CD4-positive, alpha-beta T cell (primary cell): ENCODE results near the gene FIBIN. TPM values are rescaled to one million over a fixed set of nuclear protein-coding genes. Genes with fewer than 3 reads are reported as not detected.

Experiments
- ATAC-seq: fragments of 200-7000 bp; cut with Tn5 transposase; one replicate; pipeline ENCODE4 v1.10.0; 2022; ENCODE audit warnings: mild to moderate bottlenecking; ENCODE audit not compliant: poor library complexity
- CTCF ChIA-PET: fragments of 350-600 bp; sonication (Branson Sonifier 250); formaldehyde crosslinking; loops from one replicate; lab custom pipeline; 2021; ENCODE audit warnings: antibody characterized with exemption, inconsistent platforms; lab: Charles Lee
- POLR2A ChIA-PET: fragments of 350-600 bp; sonication (Branson Sonifier 250); formaldehyde crosslinking; loops from one replicate; lab custom pipeline; 2021; ENCODE audit warnings: antibody characterized with exemption, inconsistent platforms; lab: Charles Lee
- DNase-seq, 14 experiments: peaks; one replicate each; pipeline ENCODE4 v3.0.0-alpha.2; 2013 to 2020; ENCODE audit warnings: mixed read lengths in 2 of 14
- H3K27ac ChIP-seq, 2 donors: one replicate each; pipeline versions ENCODE4 v1.5.1 to v1.7.0; 2013; ENCODE audit warnings: low read length in 2 of 2, low read depth in 1 of 2, mild to moderate bottlenecking in 1 of 2
- H3K27me3 ChIP-seq, 2 experiments: 1 replicate in 1 of 2; 2 replicates in 1 of 2; pipeline versions ENCODE4 v1.6.1 to v1.7.0; 2013; ENCODE audit warnings: low read length in 2 of 2, control low read depth in 1 of 2, mild to moderate bottlenecking in 1 of 2, moderate library complexity in 1 of 2; ENCODE audit not compliant: insufficient read depth in 2 of 2, control insufficient read depth in 1 of 2
- H3K36me3 ChIP-seq: one replicate; pipeline ENCODE4 v1.6.1; 2013; ENCODE audit warnings: low read length, control low read depth; ENCODE audit not compliant: insufficient read depth
- H3K4me1 ChIP-seq: one replicate; pipeline ENCODE4 v1.6.1; 2013; ENCODE audit warnings: low read length, control low read depth; ENCODE audit not compliant: insufficient read depth
- H3K4me3 ChIP-seq: one replicate; pipeline ENCODE4 v1.5.1; 2013; ENCODE audit warnings: mild to moderate bottlenecking, low read length, moderate library complexity
- H3K9me3 ChIP-seq, 2 experiments: 1 replicate in 1 of 2; 2 replicates in 1 of 2; pipeline versions ENCODE4 v1.6.1 to v1.7.0; 2013; ENCODE audit warnings: low read length in 2 of 2, mild to moderate bottlenecking in 2 of 2, control low read depth in 1 of 2, moderate library complexity in 1 of 2; ENCODE audit not compliant: control insufficient read depth in 1 of 2, insufficient read depth in 1 of 2
- H3K27ac Mint-ChIP-seq: one replicate; pipeline ENCODE4 v1.8.0; 2020; ENCODE audit warnings: mixed read lengths
- H3K27me3 Mint-ChIP-seq: one replicate; pipeline ENCODE4 v1.8.0; 2021; ENCODE audit warnings: mixed read lengths
- H3K36me3 Mint-ChIP-seq: one replicate; pipeline ENCODE4 v1.8.0; 2021; ENCODE audit warnings: low read depth, mixed read lengths
- H3K4me1 Mint-ChIP-seq: one replicate; pipeline ENCODE4 v1.8.0; 2021; ENCODE audit warnings: low read depth, mixed read lengths
- H3K4me3 Mint-ChIP-seq: one replicate; pipeline ENCODE4 v1.8.0; 2020; ENCODE audit warnings: mild to moderate bottlenecking, mixed read lengths
- H3K9me3 Mint-ChIP-seq: one replicate; pipeline ENCODE4 v1.8.0; 2020; ENCODE audit warnings: mixed read lengths
- CTCF ChIP-seq: fragments of 200-600 bp; IDR thresholded peaks from one replicate; pipeline ENCODE4 v1.8.0; 2022; ENCODE audit warnings: antibody characterized with exemption, mild to moderate bottlenecking
- intact Hi-C, 2 experiments: fragments of 100-400 bp; cut with DNase I in 1 of 2; cut with micrococcal nuclease in 1 of 2; formaldehyde crosslinking; loops; one replicate each; pipeline versions ENCODE4 v1.15.1 to v1.9.0; 2023 to 2025; cut with DNase I, micrococcal nuclease
- total RNA-seq, 174 experiments: library from RNA in 2 of 174; stranded (reverse) in 2 of 174; gene quantifications; one replicate each; pipeline ENCODE4 v1.2.3 and lab custom pipeline; 2021 to 2026

Gene FIBIN
- total RNA-seq, 2 experiments from 2014 or later = not detected

DNA sequence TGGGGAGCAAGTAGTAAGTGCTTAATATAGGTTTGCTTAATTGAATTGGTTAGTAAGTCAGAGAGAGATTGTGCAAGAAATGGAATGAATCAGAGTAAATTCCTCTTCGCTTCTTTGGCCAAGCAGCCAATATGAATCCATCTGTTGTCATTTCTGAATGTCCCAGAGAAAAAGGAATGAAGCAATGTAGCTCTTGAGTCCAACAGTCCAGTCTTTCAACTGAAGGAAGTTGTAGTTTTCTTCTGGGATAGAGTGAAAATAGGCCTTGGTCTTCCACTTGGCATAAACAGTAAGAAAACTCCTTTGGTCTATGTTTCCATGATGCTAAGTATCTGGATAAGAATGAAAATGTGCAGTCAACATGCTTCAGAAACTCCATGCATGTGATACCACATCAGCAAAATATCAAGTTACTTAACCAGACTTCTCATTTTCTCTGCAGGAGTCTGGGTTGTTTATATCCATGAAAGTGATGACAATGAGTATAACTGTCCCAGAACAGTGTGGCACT is 1.8 kb upstream of the FIBIN start:
- CTCF ChIA-PET = no interaction called here
- Mint-ChIP-seq H3K4me1 (no peaks in the 10 kb centered on the region), H3K27ac (no peak overlapping the region), H3K27me3 (no peaks in the 10 kb centered on the region), H3K4me3 (no peak overlapping the region), H3K36me3 (no peaks in the 10 kb centered on the region), H3K9me3 (no peaks in the 10 kb centered on the region)
- H3K27ac ChIP-seq = no peak overlapping the region
- no peak for TF ChIP-seq CTCF
- peaks cover 0 to 10% of the 10 kb centered on the region in 2 experiments for H3K9me3 ChIP-seq
- H3K4me3 ChIP-seq = no peak overlapping the region
- intact Hi-C loops = no loop called here
- ATAC-seq (no peak), DNase-seq (no peak)
- no peaks in the 10 kb centered on the region for H3K27me3 ChIP-seq
- POLR2A ChIA-PET = no interaction called here
- no peaks in the 10 kb centered on the region for H3K4me1 ChIP-seq
- no peaks in the 10 kb centered on the region for H3K36me3 ChIP-seq

- Histone ChIP-seq H3K4me1 (no peaks in the 10 kb centered on the region), H3K9me3 (peaks cover 0 to 10% of the 10 kb centered on the region in 2 experiments), H3K36me3 (no peaks in the 10 kb centered on the region), H3K4me3 (no peak overlapping the region), H3K27me3 (no peaks in the 10 kb centered on the region), H3K27ac (no peak overlapping the region)
- no peaks in the 10 kb centered on the region for H3K9me3 Mint-ChIP-seq
- ATAC-seq (no peak), DNase-seq (no peak)
- no peaks in the 10 kb centered on the region for H3K27me3 Mint-ChIP-seq
- ChIA-PET CTCF (no interaction called here), POLR2A (no interaction called here)
- TF ChIP-seq CTCF = no peak
- intact Hi-C loops = no loop called here
- no peak overlapping the region for H3K27ac Mint-ChIP-seq
- H3K4me1 Mint-ChIP-seq = no peaks in the 10 kb centered on the region
- no peak overlapping the region for H3K4me3 Mint-ChIP-seq
- H3K36me3 Mint-ChIP-seq = no peaks in the 10 kb centered on the region
These were observed 751 bp downstream of the FIBIN start for GRCh38 chr11:26994631-26995095.

DNA sequence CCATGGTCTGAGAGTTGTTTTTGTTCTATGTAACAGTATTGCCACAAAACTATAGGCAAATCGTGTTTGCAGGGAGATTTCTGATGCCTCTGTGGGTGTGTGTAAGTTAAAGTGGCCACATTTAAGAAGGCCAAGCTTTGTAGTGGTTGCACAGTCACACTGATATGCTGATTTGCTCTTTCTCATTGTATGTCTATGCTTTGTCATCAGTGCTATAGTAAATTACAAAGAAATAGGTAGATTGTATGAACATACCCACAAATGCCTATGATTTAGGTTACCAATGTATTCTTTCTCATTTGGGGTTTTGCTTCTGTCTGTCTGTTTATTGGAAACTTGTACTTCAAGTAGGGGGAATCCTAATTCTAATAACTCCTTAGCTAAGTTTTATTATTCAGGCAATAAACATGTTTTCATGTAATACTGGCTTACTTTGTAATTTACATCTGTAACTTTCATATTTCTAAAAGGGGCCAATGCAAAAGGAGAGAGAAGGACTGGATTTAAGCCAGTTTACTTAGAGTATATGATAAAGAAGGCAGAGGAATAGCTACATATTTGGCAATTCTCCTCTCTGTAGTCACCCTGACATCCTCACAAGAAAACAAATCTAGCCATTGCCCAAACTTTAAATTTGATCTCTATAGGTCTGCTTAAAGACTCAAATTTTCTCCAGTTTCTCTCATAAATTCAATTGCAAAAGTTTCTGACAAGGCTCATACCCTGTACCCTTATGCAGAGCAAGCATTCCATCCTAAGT is 2.0 kb downstream of the FIBIN start:
- POLR2A ChIA-PET = no interaction called here
- intact Hi-C loops = no loop called here
- no peak for ATAC-seq
- Mint-ChIP-seq H3K4me1 (no peaks in the 10 kb centered on the region), H3K9me3 (no peaks in the 10 kb centered on the region), H3K4me3 (no peak overlapping the region), H3K27ac (no peak overlapping the region), H3K27me3 (no peaks in the 10 kb centered on the region), H3K36me3 (no peaks in the 10 kb centered on the region)
- no peak for DNase-seq
- CTCF ChIA-PET = no interaction called here
- no peaks in the 10 kb centered on the region for H3K27me3 ChIP-seq
- H3K4me1 ChIP-seq = no peaks in the 10 kb centered on the region
- H3K4me3 ChIP-seq = no peak overlapping the region
- no peak overlapping the region for H3K27ac ChIP-seq
- no peaks in the 10 kb centered on the region for H3K36me3 ChIP-seq
- H3K9me3 ChIP-seq = peaks cover 0 to 10% of the 10 kb centered on the region in 2 experiments
- no peak for TF ChIP-seq CTCF
